Uterus (tissue), 4 donors: ENCODE data around the gene RNF144A. TPM values are rescaled to one million over a fixed set of nuclear protein-coding genes. Genes with fewer than 3 reads are reported as not detected.

ENCODE experiments used
- DNase-seq, 2 donors: peaks; one replicate each; pipeline ENCODE4 v3.0.0-alpha.2; 2019 to 2020
- H3K27ac ChIP-seq, 2 donors: fragments of 200-600 bp; sonication (generic); 1 replicate in 1 of 2; 2 replicates in 1 of 2; pipeline ENCODE4 v1.5.1; 2016 to 2018
- H3K27me3 ChIP-seq, 2 donors: fragments of 200-600 bp; sonication (generic); one replicate each; pipeline ENCODE4 v1.5.1; 2018 to 2019; ENCODE audit warnings: control low read depth in 1 of 2
- H3K36me3 ChIP-seq, 2 donors: fragments of 200-600 bp; sonication (generic); one replicate each; pipeline ENCODE4 v1.5.1; 2019; ENCODE audit warnings: control low read depth in 1 of 2
- H3K4me1 ChIP-seq, 2 donors: fragments of 200-600 bp; sonication (generic); one replicate each; pipeline ENCODE4 v1.5.1; 2018 to 2019; ENCODE audit warnings: control low read depth in 1 of 2
- H3K4me3 ChIP-seq, 2 donors: fragments of 200-600 bp; sonication (generic); 1 replicate in 1 of 2; 2 replicates in 1 of 2; pipeline ENCODE4 v1.5.1; 2018 to 2019; ENCODE audit warnings: mild to moderate bottlenecking in 1 of 2
- H3K9me3 ChIP-seq, 2 donors: fragments of 200-600 bp; sonication (generic); one replicate each; pipeline ENCODE4 v1.5.1; 2019; ENCODE audit warnings: control low read depth in 1 of 2
- CTCF ChIP-seq, 4 experiments: fragments of 200-600 bp in 2 of 4; fragments of 450-650 bp in 2 of 4; sonication (generic) in 2 of 4; IDR thresholded peaks; one replicate each; pipeline ENCODE4 v1.5.1; 2016 to 2019; ENCODE audit warnings: antibody characterized with exemption in 4 of 4, mild to moderate bottlenecking in 2 of 4, moderate library complexity in 1 of 4
- POLR2A ChIP-seq, 2 donors: fragments of 450-650 bp; IDR thresholded peaks; one replicate each; pipeline ENCODE4 v1.6.1; 2016; ENCODE audit warnings: antibody characterized with exemption in 2 of 2, mild to moderate bottlenecking in 1 of 2, moderate library complexity in 1 of 2
- intact Hi-C: fragments of 100-400 bp; cut with DNase I; formaldehyde crosslinking; loops from one replicate; pipeline ENCODE4 v1.15.1; 2023; ENCODE audit warnings: low total_unique reads
- total RNA-seq, 4 donors: library from RNA; depleted of rRNA in 3 of 4; stranded (reverse); fragments of >200 nt in 3 of 4; gene quantifications; one replicate each; pipeline versions ENCODE4 v1.1.0 to v1.2.4, GENCODE V29; 2014 to 2023
- donor health status: DM: yes; HTN: yes; CAD: no.

The RNF144A gene
- total RNA-seq, 4 donors from 2014 or later = 22.5 to 103 (median 63.0) TPM

- H3K27ac ChIP-seq = peak overlapping the region; percentile 77 to 78
- no peaks in the 10 kb centered on the region for H3K9me3 ChIP-seq
- no peak overlapping the region for H3K4me3 ChIP-seq
- TF ChIP-seq CTCF (IDR thresholded peaks at IDR 0.05) (no peak), POLR2A (IDR thresholded peaks at IDR 0.05) (no peak)
- H3K27me3 ChIP-seq = no peaks in the 10 kb centered on the region
- DNase-seq = no peak
- intact Hi-C loops = no loop called here
- H3K36me3 ChIP-seq = no peaks in the 10 kb centered on the region
- H3K4me1 ChIP-seq = peaks cover 8 to 11% of the 10 kb centered on the region in 2 donors
Measured at GRCh38 chr2:7020468-7020867, 103.3 kb downstream of the RNF144A start.

- Histone ChIP-seq H3K36me3 (no peaks in the 10 kb centered on the region), H3K9me3 (no peaks in the 10 kb centered on the region), H3K27ac (peak overlapping the region in 1 of 2 donors; percentile 35), H3K27me3 (no peaks in the 10 kb centered on the region), H3K4me1 (peaks cover 5 to 11% of the 10 kb centered on the region in 2 donors), H3K4me3 (no peak overlapping the region)
- intact Hi-C loops = no loop called here
- no peak for DNase-seq
- TF ChIP-seq POLR2A (IDR thresholded peaks at IDR 0.05) = no peak
- no peak for TF ChIP-seq CTCF (IDR thresholded peaks at IDR 0.05)
Measured at GRCh38 chr2:7020939-7021470, 103.8 kb downstream of the RNF144A start.

- Histone ChIP-seq H3K9me3 (no peaks in the 10 kb centered on the region), H3K27ac (peak overlapping the region; percentile 72 to 80), H3K27me3 (no peaks in the 10 kb centered on the region), H3K4me1 (peaks cover 4 to 11% of the 10 kb centered on the region in 2 donors), H3K4me3 (no peak overlapping the region), H3K36me3 (no peaks in the 10 kb centered on the region)
- DNase-seq = no peak
- no peak for TF ChIP-seq POLR2A (IDR thresholded peaks at IDR 0.05)
- no peak for TF ChIP-seq CTCF (IDR thresholded peaks at IDR 0.05)
- intact Hi-C loops = no loop called here
Measured at GRCh38 chr2:7022492-7023385, 105.5 kb downstream of the RNF144A start.

- TF ChIP-seq CTCF (IDR thresholded peaks at IDR 0.05) (no peak), POLR2A (IDR thresholded peaks at IDR 0.05) (no peak)
- Histone ChIP-seq H3K4me3 (no peak overlapping the region), H3K9me3 (no peaks in the 10 kb centered on the region), H3K4me1 (peaks cover 0 to 11% of the 10 kb centered on the region in 2 donors), H3K27ac (peak overlapping the region; percentile 72 to 80), H3K36me3 (no peaks in the 10 kb centered on the region), H3K27me3 (no peaks in the 10 kb centered on the region)
- intact Hi-C loops = no loop called here
- DNase-seq = peak; percentile 59 to 61
Measured at GRCh38 chr2:7023542-7023941, 106.3 kb downstream of the RNF144A start.

GRCh38 chr2:7024261-7024660 is 107.0 kb downstream of the RNF144A start:
- H3K4me3 ChIP-seq = no peak overlapping the region
- DNase-seq = no peak
- TF ChIP-seq CTCF (IDR thresholded peaks at IDR 0.05) (no peak), POLR2A (IDR thresholded peaks at IDR 0.05) (no peak)
- H3K4me1 ChIP-seq = peaks cover 0 to 5% of the 10 kb centered on the region in 2 donors
- no peaks in the 10 kb centered on the region for H3K36me3 ChIP-seq
- peak overlapping the region; percentile 72 to 80 for H3K27ac ChIP-seq
- intact Hi-C loops = no loop called here
- H3K27me3 ChIP-seq = no peaks in the 10 kb centered on the region
- H3K9me3 ChIP-seq = no peaks in the 10 kb centered on the region
